ENCODE measurements around the gene TCP1.

GRCh38 chr6:159806021-159806458, 16.6 kb upstream of the TCP1 start:
- TF ChIP-seq CTCF (IDR thresholded peaks at IDR 0.05) (no peak), EZH2 (IDR thresholded peaks at IDR 0.05) (no peak), EZH2phosphoT487 (IDR thresholded peaks at IDR 0.05) (no peak)

Measured in neural progenitor cell (in vitro differentiated cells).